ENCODE results near the gene ENHO. TPM values are rescaled to one million over a fixed set of nuclear protein-coding genes. Genes with fewer than 3 reads are reported as not detected.

Gene ENHO
- total RNA-seq, 1 experiment from 2014 or later, result not detected

GRCh38 chr9:34526026-34526425 is 3.2 kb upstream of the ENHO start:
- peaks cover 5% of the 10 kb centered on the region; the same call in 1 of the 2 replicates for H3K27me3 ChIP-seq (replicated peaks)
- H3K4me1 ChIP-seq (replicated peaks), result no peaks in the 10 kb centered on the region; the same call in 1 of the 2 replicates
- H3K36me3 ChIP-seq, result no peaks in the 10 kb centered on the region
- no peaks in the 10 kb centered on the region for H3K9me3 ChIP-seq (replicated peaks)
- no peak for DNase-seq (ENCODE audit: low read depth in 1 of 2, low spot score in 2 of 2)
- H3K27ac ChIP-seq, result no peak overlapping the region
- no peak overlapping the region for H3K4me3 ChIP-seq

GRCh38 chr9:34524349-34524748 is 1.6 kb upstream of the ENHO start:
- Histone ChIP-seq H3K4me1 (replicated peaks) (no peaks in the 10 kb centered on the region; the same call in 1 of the 2 replicates), H3K27ac (no peak overlapping the region), H3K36me3 (no peaks in the 10 kb centered on the region), H3K4me3 (no peak overlapping the region), H3K27me3 (replicated peaks) (peaks cover 5% of the 10 kb centered on the region; the same call in 1 of the 2 replicates), H3K9me3 (replicated peaks) (no peaks in the 10 kb centered on the region)
- DNase-seq (ENCODE audit: low read depth in 1 of 2, low spot score in 2 of 2), result no peak

- no peaks in the 10 kb centered on the region for H3K9me3 ChIP-seq (replicated peaks)
Measured at GRCh38 chr9:34522091-34522887, 501 bp downstream of the ENHO start.

GRCh38 chr9:34521406-34522045 is 1.3 kb downstream of the ENHO start:
- no peaks in the 10 kb centered on the region for H3K36me3 ChIP-seq
- H3K27ac ChIP-seq, result no peak overlapping the region
- no peaks in the 10 kb centered on the region for H3K9me3 ChIP-seq (replicated peaks)
- no peak for DNase-seq (ENCODE audit: low read depth in 1 of 2, low spot score in 2 of 2)
- H3K4me3 ChIP-seq, result no peak overlapping the region
- no peaks in the 10 kb centered on the region; the same call in 1 of the 2 replicates for H3K4me1 ChIP-seq (replicated peaks)
- peaks cover 5% of the 10 kb centered on the region; the same call in 1 of the 2 replicates for H3K27me3 ChIP-seq (replicated peaks)

More at GRCh38 chr9:34522091-34522887, 501 bp downstream of the ENHO start:
- Histone ChIP-seq H3K27me3 (replicated peaks) (peaks cover 5% of the 10 kb centered on the region; the same call in 1 of the 2 replicates), H3K4me1 (replicated peaks) (no peaks in the 10 kb centered on the region; the same call in 1 of the 2 replicates), H3K36me3 (no peaks in the 10 kb centered on the region), H3K4me3 (peak overlapping the region; percentile 12; the same call in 1 of the 2 replicates), H3K27ac (no peak overlapping the region)
- no peak for DNase-seq (ENCODE audit: low read depth in 1 of 2, low spot score in 2 of 2)

GRCh38 chr9:34520505-34521385 is 2.0 kb downstream of the ENHO start:
- no peak overlapping the region for H3K27ac ChIP-seq
- no peaks in the 10 kb centered on the region for H3K9me3 ChIP-seq (replicated peaks)
- peaks cover 5% of the 10 kb centered on the region; the same call in 1 of the 2 replicates for H3K27me3 ChIP-seq (replicated peaks)
- no peak for DNase-seq (ENCODE audit: low read depth in 1 of 2, low spot score in 2 of 2)
- no peaks in the 10 kb centered on the region for H3K36me3 ChIP-seq
- H3K4me3 ChIP-seq, result no peak overlapping the region
- H3K4me1 ChIP-seq (replicated peaks), result no peaks in the 10 kb centered on the region; the same call in 1 of the 2 replicates

GRCh38 chr9:34520096-34520495 is 2.7 kb downstream of the ENHO start:
- no peaks in the 10 kb centered on the region for H3K9me3 ChIP-seq (replicated peaks)

GRCh38 chr9:34519321-34520020 is 3.3 kb downstream of the ENHO start:
- Histone ChIP-seq H3K36me3 (no peaks in the 10 kb centered on the region), H3K27me3 (replicated peaks) (peaks cover 5% of the 10 kb centered on the region; the same call in 1 of the 2 replicates), H3K4me1 (replicated peaks) (no peaks in the 10 kb centered on the region; the same call in 1 of the 2 replicates), H3K4me3 (no peak overlapping the region), H3K9me3 (replicated peaks) (no peaks in the 10 kb centered on the region), H3K27ac (no peak overlapping the region)
- DNase-seq (ENCODE audit: low read depth in 1 of 2, low spot score in 2 of 2), result no peak

More at GRCh38 chr9:34520096-34520495, 2.7 kb downstream of the ENHO start:
- H3K4me3 ChIP-seq, result no peak overlapping the region
- peaks cover 5% of the 10 kb centered on the region; the same call in 1 of the 2 replicates for H3K27me3 ChIP-seq (replicated peaks)
- DNase-seq (ENCODE audit: low read depth in 1 of 2, low spot score in 2 of 2), result no peak
- H3K27ac ChIP-seq, result no peak overlapping the region
- no peaks in the 10 kb centered on the region for H3K36me3 ChIP-seq
- no peaks in the 10 kb centered on the region; the same call in 1 of the 2 replicates for H3K4me1 ChIP-seq (replicated peaks)

- peaks cover 5% of the 10 kb centered on the region; the same call in 1 of the 2 replicates for H3K27me3 ChIP-seq (replicated peaks)
- no peak overlapping the region for H3K27ac ChIP-seq
- no peaks in the 10 kb centered on the region for H3K9me3 ChIP-seq (replicated peaks)
- no peak overlapping the region for H3K4me3 ChIP-seq
- H3K4me1 ChIP-seq (replicated peaks), result no peaks in the 10 kb centered on the region; the same call in 1 of the 2 replicates
- DNase-seq (ENCODE audit: low read depth in 1 of 2, low spot score in 2 of 2), result no peak
- H3K36me3 ChIP-seq, result no peaks in the 10 kb centered on the region
Measured at GRCh38 chr9:34518896-34519295, 3.9 kb downstream of the ENHO start.

GRCh38 chr9:34518110-34518616 is 4.6 kb downstream of the ENHO start:
- Histone ChIP-seq H3K4me3 (no peak overlapping the region), H3K27ac (no peak overlapping the region), H3K4me1 (replicated peaks) (no peaks in the 10 kb centered on the region; the same call in 1 of the 2 replicates), H3K36me3 (no peaks in the 10 kb centered on the region), H3K9me3 (replicated peaks) (no peaks in the 10 kb centered on the region), H3K27me3 (replicated peaks) (peaks cover 5% of the 10 kb centered on the region; the same call in 1 of the 2 replicates)
- DNase-seq (ENCODE audit: low read depth in 1 of 2, low spot score in 2 of 2), result no peak

GRCh38 chr9:34517185-34517584 is 5.6 kb downstream of the ENHO start:
- Histone ChIP-seq H3K4me3 (no peak overlapping the region), H3K36me3 (no peaks in the 10 kb centered on the region), H3K9me3 (replicated peaks) (no peaks in the 10 kb centered on the region), H3K27ac (no peak overlapping the region), H3K27me3 (replicated peaks) (peaks cover under 1% of the 10 kb centered on the region; the same call in 1 of the 2 replicates), H3K4me1 (replicated peaks) (no peaks in the 10 kb centered on the region)
- no peak for DNase-seq (ENCODE audit: low read depth in 1 of 2, low spot score in 2 of 2)

GRCh38 chr9:34515959-34516358 is 6.8 kb downstream of the ENHO start:
- no peak overlapping the region for H3K4me3 ChIP-seq
- no peaks in the 10 kb centered on the region for H3K4me1 ChIP-seq (replicated peaks)
- no peak for DNase-seq (ENCODE audit: low read depth in 1 of 2, low spot score in 2 of 2)
- no peak overlapping the region for H3K27ac ChIP-seq
- H3K36me3 ChIP-seq, result no peaks in the 10 kb centered on the region
- no peaks in the 10 kb centered on the region for H3K9me3 ChIP-seq (replicated peaks)
- no peaks in the 10 kb centered on the region for H3K27me3 ChIP-seq (replicated peaks)

- DNase-seq (ENCODE audit: low read depth in 1 of 2, low spot score in 2 of 2), result no peak
- Histone ChIP-seq H3K27ac (no peak overlapping the region), H3K36me3 (no peaks in the 10 kb centered on the region)
Measured at GRCh38 chr9:34514816-34515215, 8.0 kb downstream of the ENHO start.

More at GRCh38 chr9:34514816-34515215, 8.0 kb downstream of the ENHO start:
- H3K27me3 ChIP-seq (replicated peaks), result no peaks in the 10 kb centered on the region
- H3K4me1 ChIP-seq (replicated peaks), result no peaks in the 10 kb centered on the region
- H3K9me3 ChIP-seq (replicated peaks), result no peaks in the 10 kb centered on the region
- no peak overlapping the region for H3K4me3 ChIP-seq

All from SJSA1 (cell line).